Fibroblast of mammary gland (primary cell): Measurements from ENCODE around the gene RPA1.
"Not testable (repeated sequence)": the region's sequence is repeated elsewhere in the genome, so short reads cannot be mapped to it uniquely, and the experiment has no call there.

Experiments
- DNase-seq: peaks from one replicate; pipeline ENCODE4 v3.0.0-alpha.2; 2010; ENCODE audit warnings: low read depth
- H3K4me3 ChIP-seq: 2 replicates; pipeline ENCODE4 v1.5.1; 2011; ENCODE audit warnings: low read depth, mild to moderate bottlenecking, low read length, moderate library complexity; ENCODE audit not compliant: control insufficient read depth
- CTCF ChIP-seq: conservative IDR thresholded peaks from 2 replicates; pipeline ENCODE4 v1.5.1; 2011; ENCODE audit warnings: low read depth, low read length, inconsistent platforms; ENCODE audit not compliant: control insufficient read depth, insufficient read depth

RPA1 gene

DNA sequence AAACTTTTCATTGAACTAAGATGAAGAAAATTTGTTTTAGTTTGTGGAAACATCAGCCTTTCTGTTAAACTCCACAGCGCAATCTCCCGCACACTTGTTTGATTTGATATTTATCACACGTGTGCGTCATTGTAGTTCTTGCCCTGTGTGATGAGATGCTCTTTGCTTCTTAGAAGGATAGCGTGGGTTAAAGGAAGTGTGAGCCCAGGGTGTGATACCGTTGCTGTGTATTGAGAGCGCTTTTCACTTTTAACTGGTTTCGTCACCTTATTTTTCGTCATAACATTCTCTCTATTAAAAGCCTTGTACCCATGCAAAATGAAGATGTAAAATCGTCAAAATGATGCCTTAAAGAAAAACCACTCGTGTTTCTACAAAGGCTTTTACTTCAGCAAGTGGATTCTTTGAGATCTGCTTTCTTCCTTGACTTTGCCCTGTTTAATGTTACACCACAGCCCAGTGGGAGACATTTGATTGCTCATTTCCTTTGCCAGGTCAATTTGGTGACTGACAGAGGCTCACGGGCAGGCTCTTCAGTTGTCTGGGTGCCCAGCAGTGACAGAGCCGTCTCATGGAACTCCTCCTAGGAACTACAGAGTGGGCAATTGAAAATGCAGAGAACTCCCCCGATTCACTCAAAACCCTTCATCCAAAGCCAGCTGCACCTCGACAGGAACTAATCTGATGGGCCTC, 61.1 kb downstream of the RPA1 start:
- DNase-seq, result no peak
- H3K4me3 ChIP-seq, result no peak overlapping the region
- TF ChIP-seq CTCF, result no peak

GRCh38 chr17:1894753-1895339, 65.0 kb downstream of the RPA1 start:
- no peak for TF ChIP-seq CTCF
- no peak overlapping the region for H3K4me3 ChIP-seq
- no peak for DNase-seq

DNA sequence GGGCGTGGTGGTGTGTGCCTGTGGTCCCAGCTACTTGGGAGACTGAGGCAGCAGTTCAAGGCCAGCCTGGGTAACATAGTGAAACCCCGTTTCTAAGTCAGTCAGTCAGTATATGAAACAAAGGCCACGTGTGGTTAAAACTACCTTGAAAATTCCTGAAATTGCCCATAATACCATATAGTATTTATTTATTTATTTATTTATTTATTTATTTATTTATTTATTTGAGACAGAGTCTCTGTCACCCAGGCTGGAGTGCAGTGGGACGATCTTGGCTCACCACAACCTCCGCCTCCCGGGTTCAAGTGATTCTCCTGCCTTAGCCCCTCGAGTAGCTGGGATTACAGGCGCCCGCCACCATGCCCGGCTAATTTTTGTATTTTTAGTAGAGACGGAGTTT, 65.7 kb downstream of the RPA1 start:
- not testable (repeated sequence) for H3K4me3 ChIP-seq, DNase-seq

GRCh38 chr17:1896243-1897104, 66.7 kb downstream of the RPA1 start:
- TF ChIP-seq CTCF, result no peak
- no peak overlapping the region for H3K4me3 ChIP-seq
- DNase-seq, result no peak

- H3K4me3 ChIP-seq, result no peak overlapping the region
- TF ChIP-seq CTCF, result no peak
- no peak for DNase-seq
Measured at GRCh38 chr17:1897105-1897656, 67.4 kb downstream of the RPA1 start.

- no peak for TF ChIP-seq CTCF
- DNase-seq, result no peak
- H3K4me3 ChIP-seq, result no peak overlapping the region
Measured at GRCh38 chr17:1898332-1898731, 68.5 kb downstream of the RPA1 start.

DNA sequence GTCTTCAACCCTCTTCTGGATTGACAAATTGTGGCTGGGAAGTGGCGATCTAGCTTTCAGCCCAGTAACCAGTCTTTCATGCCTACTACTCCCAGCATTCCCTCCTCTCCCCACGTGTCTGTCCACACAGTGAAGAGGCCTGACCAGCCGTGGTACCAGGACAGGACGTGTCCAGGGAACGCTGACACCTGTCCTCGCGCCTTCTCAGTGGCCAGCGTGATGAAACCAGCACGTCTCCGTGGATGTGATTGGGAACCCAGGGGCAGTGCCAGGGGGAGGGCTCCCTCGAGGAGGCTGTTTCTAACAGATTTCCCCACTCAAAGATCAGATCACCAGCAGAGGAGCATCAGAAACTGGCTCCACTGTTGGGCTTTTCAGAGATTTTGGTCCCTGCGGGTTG, 69.1 kb downstream of the RPA1 start:
- DNase-seq, result no peak
- TF ChIP-seq CTCF, result no peak
- no peak overlapping the region for H3K4me3 ChIP-seq
